GM23338 (cell line): ENCODE data around the gene S100A14.

Experiments used
- EZH2 ChIP-seq: fragments of 200-600 bp; sonication (generic); IDR thresholded peaks from one replicate; pipeline ENCODE4 v1.8.0; 2017; ENCODE audit warnings: antibody characterized with exemption, mild to moderate bottlenecking, low read depth; ENCODE audit not compliant: unreplicated experiment
- POLR2AphosphoS5 ChIP-seq: IDR thresholded peaks from 2 replicates; pipeline ENCODE4 v1.6.1; 2016; ENCODE audit warnings: antibody characterized with exemption, low read depth
- TF ChIP-seq, protein P1 (sequence below): IDR thresholded peaks from one replicate; pipeline ENCODE4 v1.6.1; 2018; ENCODE audit warnings: antibody characterized with exemption; ENCODE audit not compliant: unreplicated experiment
- TF ChIP-seq, protein P2 (sequence below), 2 experiments: fragments of 200-600 bp in 1 of 2; sonication (generic) in 1 of 2; conservative IDR thresholded peaks; 2 replicates each; pipeline versions ENCODE4 v1.5.1 to v1.6.1; 2016 to 2017; ENCODE audit warnings: antibody characterized with exemption in 2 of 2, low read depth in 2 of 2, mild to moderate bottlenecking in 2 of 2, moderate library complexity in 1 of 2

DNA sequence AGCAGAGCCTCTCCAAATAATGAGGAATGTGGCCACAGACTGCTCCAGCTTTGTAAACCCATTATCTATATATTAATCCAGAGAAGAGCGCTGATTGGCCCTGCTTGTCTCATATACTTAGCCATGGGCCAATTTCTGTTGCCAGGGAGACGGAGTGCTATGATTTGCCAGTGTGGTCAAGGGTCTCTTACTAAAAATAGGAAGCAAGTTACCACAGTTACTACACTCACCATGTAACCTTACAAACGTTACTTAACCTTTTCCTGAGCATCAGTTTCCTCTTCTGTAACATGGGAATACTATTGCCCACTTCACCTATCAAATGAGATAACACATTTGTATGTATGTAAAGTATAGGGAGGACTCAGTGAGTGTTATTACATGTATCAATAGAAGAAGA lies 42.8 kb downstream of the S100A14 start:
- TF ChIP-seq EZH2 (no peak), POLR2AphosphoS5 (no peak)
- TF ChIP-seq, protein P1, sequence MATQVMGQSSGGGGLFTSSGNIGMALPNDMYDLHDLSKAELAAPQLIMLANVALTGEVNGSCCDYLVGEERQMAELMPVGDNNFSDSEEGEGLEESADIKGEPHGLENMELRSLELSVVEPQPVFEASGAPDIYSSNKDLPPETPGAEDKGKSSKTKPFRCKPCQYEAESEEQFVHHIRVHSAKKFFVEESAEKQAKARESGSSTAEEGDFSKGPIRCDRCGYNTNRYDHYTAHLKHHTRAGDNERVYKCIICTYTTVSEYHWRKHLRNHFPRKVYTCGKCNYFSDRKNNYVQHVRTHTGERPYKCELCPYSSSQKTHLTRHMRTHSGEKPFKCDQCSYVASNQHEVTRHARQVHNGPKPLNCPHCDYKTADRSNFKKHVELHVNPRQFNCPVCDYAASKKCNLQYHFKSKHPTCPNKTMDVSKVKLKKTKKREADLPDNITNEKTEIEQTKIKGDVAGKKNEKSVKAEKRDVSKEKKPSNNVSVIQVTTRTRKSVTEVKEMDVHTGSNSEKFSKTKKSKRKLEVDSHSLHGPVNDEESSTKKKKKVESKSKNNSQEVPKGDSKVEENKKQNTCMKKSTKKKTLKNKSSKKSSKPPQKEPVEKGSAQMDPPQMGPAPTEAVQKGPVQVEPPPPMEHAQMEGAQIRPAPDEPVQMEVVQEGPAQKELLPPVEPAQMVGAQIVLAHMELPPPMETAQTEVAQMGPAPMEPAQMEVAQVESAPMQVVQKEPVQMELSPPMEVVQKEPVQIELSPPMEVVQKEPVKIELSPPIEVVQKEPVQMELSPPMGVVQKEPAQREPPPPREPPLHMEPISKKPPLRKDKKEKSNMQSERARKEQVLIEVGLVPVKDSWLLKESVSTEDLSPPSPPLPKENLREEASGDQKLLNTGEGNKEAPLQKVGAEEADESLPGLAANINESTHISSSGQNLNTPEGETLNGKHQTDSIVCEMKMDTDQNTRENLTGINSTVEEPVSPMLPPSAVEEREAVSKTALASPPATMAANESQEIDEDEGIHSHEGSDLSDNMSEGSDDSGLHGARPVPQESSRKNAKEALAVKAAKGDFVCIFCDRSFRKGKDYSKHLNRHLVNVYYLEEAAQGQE = no peak
- TF ChIP-seq, protein P2, sequence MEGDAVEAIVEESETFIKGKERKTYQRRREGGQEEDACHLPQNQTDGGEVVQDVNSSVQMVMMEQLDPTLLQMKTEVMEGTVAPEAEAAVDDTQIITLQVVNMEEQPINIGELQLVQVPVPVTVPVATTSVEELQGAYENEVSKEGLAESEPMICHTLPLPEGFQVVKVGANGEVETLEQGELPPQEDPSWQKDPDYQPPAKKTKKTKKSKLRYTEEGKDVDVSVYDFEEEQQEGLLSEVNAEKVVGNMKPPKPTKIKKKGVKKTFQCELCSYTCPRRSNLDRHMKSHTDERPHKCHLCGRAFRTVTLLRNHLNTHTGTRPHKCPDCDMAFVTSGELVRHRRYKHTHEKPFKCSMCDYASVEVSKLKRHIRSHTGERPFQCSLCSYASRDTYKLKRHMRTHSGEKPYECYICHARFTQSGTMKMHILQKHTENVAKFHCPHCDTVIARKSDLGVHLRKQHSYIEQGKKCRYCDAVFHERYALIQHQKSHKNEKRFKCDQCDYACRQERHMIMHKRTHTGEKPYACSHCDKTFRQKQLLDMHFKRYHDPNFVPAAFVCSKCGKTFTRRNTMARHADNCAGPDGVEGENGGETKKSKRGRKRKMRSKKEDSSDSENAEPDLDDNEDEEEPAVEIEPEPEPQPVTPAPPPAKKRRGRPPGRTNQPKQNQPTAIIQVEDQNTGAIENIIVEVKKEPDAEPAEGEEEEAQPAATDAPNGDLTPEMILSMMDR (conservative IDR thresholded peaks at IDR 0.05; ENCODE audit: low read depth in 2 of 2) = no peak
